Caco-2 (cell line): ENCODE results near the gene RUNX2. TPM values are rescaled to one million over a fixed set of nuclear protein-coding genes. Genes with fewer than 3 reads are reported as not detected.

Source experiments
- BruUV-seq: library from RNA; stranded (reverse); fragments of 400-500 nt; replicated peaks from 2 replicates; lab custom pipeline; 2021; lab: Mats Ljungman, UMichigan
- CTCF ChIA-PET: fragments of 300-600 bp; sonication (Branson Sonifier 250); formaldehyde crosslinking; loops from one replicate; lab custom pipeline; 2022; ENCODE audit warnings: antibody characterized with exemption; lab: Charles Lee
- POLR2A ChIA-PET: fragments of 300-600 bp; sonication (Branson Sonifier 250); formaldehyde crosslinking; loops from one replicate; lab custom pipeline; 2022; ENCODE audit warnings: antibody characterized with exemption; lab: Charles Lee
- DNase-seq, 2 experiments: peaks; one replicate each; pipeline versions ENCODE4 v3.0.0 to v3.0.0-alpha.2; 2020 to 2022
- H3K27me3 ChIP-seq: replicated peaks from 2 replicates; pipeline ENCODE4 v1.6.0; 2011; ENCODE audit warnings: low read length; ENCODE audit not compliant: control insufficient read depth, insufficient read depth
- H3K36me3 ChIP-seq: 2 replicates; pipeline ENCODE4 v1.5.1; 2011; ENCODE audit warnings: low read length; ENCODE audit not compliant: control insufficient read depth, insufficient read depth
- H3K4me1 ChIP-seq: fragments of 250-450 bp; sonication (Bioruptor Pico); 2 replicates; pipeline ENCODE4 v1.5.1; 2020; ENCODE audit warnings: mild to moderate bottlenecking
- H3K4me3 ChIP-seq: 2 replicates; pipeline ENCODE4 v1.5.1; 2011; ENCODE audit warnings: low read depth, mild to moderate bottlenecking, control low read depth, low read length
- H3K9me3 ChIP-seq: fragments of 250-450 bp; sonication (Bioruptor Pico); 2 replicates; pipeline ENCODE4 v1.5.1; 2020; ENCODE audit warnings: mild to moderate bottlenecking, moderate library complexity
- H3K27ac Mint-ChIP-seq: one replicate; pipeline ENCODE4 v1.8.0; 2022; ENCODE audit warnings: mixed read lengths; ENCODE audit not compliant: unreplicated experiment
- H3K27me3 Mint-ChIP-seq: one replicate; pipeline ENCODE4 v1.8.0; 2022; ENCODE audit warnings: mixed read lengths; ENCODE audit not compliant: insufficient read depth, unreplicated experiment
- H3K36me3 Mint-ChIP-seq: one replicate; pipeline ENCODE4 v1.8.0; 2022; ENCODE audit warnings: mild to moderate bottlenecking, mixed read lengths; ENCODE audit not compliant: insufficient read depth, unreplicated experiment
- H3K4me1 Mint-ChIP-seq: one replicate; pipeline ENCODE4 v1.8.0; 2022; ENCODE audit warnings: low read depth, mixed read lengths; ENCODE audit not compliant: unreplicated experiment
- H3K4me3 Mint-ChIP-seq: one replicate; pipeline ENCODE4 v1.8.0; 2022; ENCODE audit warnings: mild to moderate bottlenecking, moderate library complexity, mixed read lengths; ENCODE audit not compliant: unreplicated experiment
- H3K9me3 Mint-ChIP-seq: one replicate; pipeline ENCODE4 v1.8.0; 2022; ENCODE audit warnings: mixed read lengths; ENCODE audit not compliant: unreplicated experiment
- intact Hi-C: fragments of 100-400 bp; cut with micrococcal nuclease; formaldehyde crosslinking; loops from one replicate; pipeline ENCODE4 v1.10.0; 2022; ENCODE audit not compliant: unreplicated experiment
- total RNA-seq: library from RNA; stranded (reverse); gene quantifications from 2 replicates; pipeline ENCODE4 v1.2.3, GENCODE V29; 2022
- TF ChIP-seq, protein P1 (sequence below), 2 experiments: fragments of 200-600 bp in 1 of 2; IDR thresholded peaks; 1 replicate in 1 of 2; 2 replicates in 1 of 2; pipeline versions ENCODE4 v1.5.1 to v1.8.0; 2011 to 2022; ENCODE audit warnings: antibody characterized with exemption in 1 of 2, control low read depth in 1 of 2, inconsistent platforms in 1 of 2, low read depth in 1 of 2, low read length in 1 of 2, mild to moderate bottlenecking in 1 of 2, moderate library complexity in 1 of 2; ENCODE audit not compliant: insufficient read depth in 1 of 2, severe bottlenecking in 1 of 2, unreplicated experiment in 1 of 2

RUNX2 gene
- total RNA-seq, 1 experiment from 2014 or later, result not detected

DNA sequence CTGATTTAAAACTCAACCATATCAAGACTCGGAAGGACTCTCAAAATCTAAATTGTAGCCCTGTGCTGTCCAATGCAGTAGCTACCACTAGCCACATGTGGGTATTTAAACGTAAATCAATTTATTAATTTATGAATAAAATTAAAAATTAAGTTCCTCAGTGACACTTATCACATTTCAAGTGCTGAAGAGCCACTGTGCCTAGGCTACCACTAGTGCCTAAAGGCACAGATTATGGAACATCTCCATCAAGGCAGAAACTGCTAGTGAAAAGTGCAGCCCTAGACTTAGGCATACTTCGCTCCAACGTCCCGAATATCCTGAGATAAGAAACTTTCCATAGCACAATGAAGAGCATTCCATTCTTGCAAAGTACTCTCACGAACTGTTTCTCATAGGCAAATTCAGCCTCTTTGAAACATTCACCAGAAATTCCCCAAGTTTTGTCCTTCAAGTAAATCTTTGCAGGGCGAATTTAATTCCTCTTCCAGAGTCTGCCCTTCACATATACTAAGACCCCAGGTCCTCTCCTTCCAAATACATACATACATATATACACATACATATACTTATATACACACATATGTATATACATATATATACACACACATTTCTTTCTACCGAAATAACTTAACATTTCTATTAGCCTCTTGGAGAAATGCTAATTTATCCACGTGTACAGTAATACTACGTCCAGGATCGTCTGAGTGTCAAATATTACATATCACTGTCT is 48.3 kb downstream of the RUNX2 start:
- Mint-ChIP-seq H3K4me3 (peak overlapping the region; percentile 99), H3K27ac (peak overlapping the region; percentile 98), H3K27me3 (no peaks in the 10 kb centered on the region), H3K36me3 (peaks cover 18% of the 10 kb centered on the region), H3K4me1 (peaks cover 7% of the 10 kb centered on the region), H3K9me3 (no peaks in the 10 kb centered on the region)
- Histone ChIP-seq H3K27me3 (no peaks in the 10 kb centered on the region), H3K36me3 (no peaks in the 10 kb centered on the region), H3K9me3 (no peaks in the 10 kb centered on the region), H3K4me1 (peaks cover 9% of the 10 kb centered on the region), H3K4me3 (peak overlapping the region; percentile 89)
- TF ChIP-seq, protein P1, sequence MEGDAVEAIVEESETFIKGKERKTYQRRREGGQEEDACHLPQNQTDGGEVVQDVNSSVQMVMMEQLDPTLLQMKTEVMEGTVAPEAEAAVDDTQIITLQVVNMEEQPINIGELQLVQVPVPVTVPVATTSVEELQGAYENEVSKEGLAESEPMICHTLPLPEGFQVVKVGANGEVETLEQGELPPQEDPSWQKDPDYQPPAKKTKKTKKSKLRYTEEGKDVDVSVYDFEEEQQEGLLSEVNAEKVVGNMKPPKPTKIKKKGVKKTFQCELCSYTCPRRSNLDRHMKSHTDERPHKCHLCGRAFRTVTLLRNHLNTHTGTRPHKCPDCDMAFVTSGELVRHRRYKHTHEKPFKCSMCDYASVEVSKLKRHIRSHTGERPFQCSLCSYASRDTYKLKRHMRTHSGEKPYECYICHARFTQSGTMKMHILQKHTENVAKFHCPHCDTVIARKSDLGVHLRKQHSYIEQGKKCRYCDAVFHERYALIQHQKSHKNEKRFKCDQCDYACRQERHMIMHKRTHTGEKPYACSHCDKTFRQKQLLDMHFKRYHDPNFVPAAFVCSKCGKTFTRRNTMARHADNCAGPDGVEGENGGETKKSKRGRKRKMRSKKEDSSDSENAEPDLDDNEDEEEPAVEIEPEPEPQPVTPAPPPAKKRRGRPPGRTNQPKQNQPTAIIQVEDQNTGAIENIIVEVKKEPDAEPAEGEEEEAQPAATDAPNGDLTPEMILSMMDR (IDR thresholded peaks at IDR 0.05; ENCODE audit: insufficient read depth in 1 of 2, low read depth in 1 of 2, low read length in 1 of 2, severe bottlenecking in 1 of 2, unreplicated experiment in 1 of 2), result no peak
- BruUV-seq, result no TSS peak
- DNase-seq, result no peak
- POLR2A ChIA-PET, result no interaction called here
- intact Hi-C loops, result no loop called here
- CTCF ChIA-PET, result no interaction called here

DNA sequence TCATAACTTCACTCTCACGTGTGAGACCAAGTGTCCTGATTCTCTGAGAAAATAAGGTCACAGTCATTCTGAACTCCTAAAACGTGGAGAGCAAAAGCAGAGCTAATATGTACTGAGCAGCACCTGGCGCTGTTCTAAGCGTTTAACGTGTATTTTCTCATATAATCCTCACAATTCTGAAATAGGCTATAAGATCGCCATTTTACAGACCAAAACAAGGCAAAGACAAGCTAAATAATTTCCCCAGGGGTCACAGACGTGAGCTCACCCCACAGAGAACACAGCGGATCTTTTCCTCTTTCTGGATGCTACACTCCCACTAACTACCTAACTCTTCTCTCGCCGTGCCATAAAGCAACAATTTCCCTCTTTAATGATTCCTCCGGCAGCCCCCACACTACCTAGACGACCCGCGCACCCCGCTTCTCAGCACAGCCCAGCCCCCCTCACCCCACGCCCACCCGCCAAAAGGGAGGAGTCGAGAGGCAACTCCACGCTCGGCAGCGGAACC is 49.0 kb downstream of the RUNX2 start:
- POLR2A ChIA-PET, result no interaction called here
- Mint-ChIP-seq H3K36me3 (peaks cover 18% of the 10 kb centered on the region), H3K4me1 (peaks cover 7% of the 10 kb centered on the region), H3K9me3 (no peaks in the 10 kb centered on the region), H3K27ac (peak overlapping the region; percentile 98), H3K27me3 (no peaks in the 10 kb centered on the region), H3K4me3 (peak overlapping the region; percentile 99)
- TF ChIP-seq, protein P1 (IDR thresholded peaks at IDR 0.05; ENCODE audit: insufficient read depth in 1 of 2, low read depth in 1 of 2, low read length in 1 of 2, severe bottlenecking in 1 of 2, unreplicated experiment in 1 of 2), result no peak
- intact Hi-C loops, result no loop called here
- H3K36me3 ChIP-seq, result no peaks in the 10 kb centered on the region
- CTCF ChIA-PET, result interaction anchor here (0.6 to 1.8 kb wide), 2 partner anchors 338 to 348 kb away, joined by 3 to 11 read pairs; no protein-coding TSS in a partner anchor
- H3K4me1 ChIP-seq, result peaks cover 9% of the 10 kb centered on the region
- no peaks in the 10 kb centered on the region for H3K9me3 ChIP-seq
- peak overlapping the region; percentile 89 for H3K4me3 ChIP-seq
- no peaks in the 10 kb centered on the region for H3K27me3 ChIP-seq
- BruUV-seq, result TSS peak; percentile 77
- DNase-seq, result no peak

DNA sequence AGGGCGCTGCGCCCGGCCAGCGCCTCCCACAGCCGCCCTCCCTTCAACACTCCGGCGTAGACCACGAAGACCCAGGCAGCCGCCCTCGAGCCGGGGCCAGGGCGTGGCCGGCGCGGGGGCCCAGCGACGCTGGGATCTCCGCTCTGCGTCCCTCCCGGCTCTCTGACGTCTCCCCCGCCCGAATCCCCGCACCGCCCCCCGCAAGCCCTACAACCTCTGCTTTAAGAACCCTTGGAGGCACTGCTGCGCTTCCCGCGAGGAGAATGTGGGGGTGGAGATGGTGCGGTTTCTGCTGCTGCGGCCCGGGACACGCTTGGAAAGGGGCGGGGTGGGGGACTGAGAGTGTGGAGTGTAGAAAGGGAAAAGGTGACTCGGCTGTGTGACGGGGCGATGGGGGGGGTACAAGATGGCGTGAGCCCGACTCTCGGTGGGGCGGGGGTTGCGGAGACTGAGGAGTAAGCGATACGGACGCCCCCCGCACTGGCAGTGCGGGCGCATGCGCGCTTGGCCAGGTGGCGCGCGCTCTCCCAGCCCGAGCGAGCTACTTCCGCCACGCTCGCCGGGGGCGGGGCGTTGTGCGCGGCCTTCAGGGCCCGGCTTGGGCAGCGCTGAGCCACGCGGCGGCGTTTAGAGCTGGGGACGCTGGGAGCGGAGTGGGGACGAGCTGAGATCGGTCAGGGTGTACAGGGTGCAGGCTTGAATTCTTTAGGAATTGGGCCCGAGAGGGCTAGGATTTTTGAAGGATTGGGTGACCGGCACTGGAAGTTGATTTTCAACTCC is 49.6 kb downstream of the RUNX2 start, which contains the start of gene SUPT3H:
SUPT3H (minus strand) TSS at position 381 of the 780 bp plus-strand sequence.
- H3K27me3 ChIP-seq, result no peaks in the 10 kb centered on the region
- H3K27me3 Mint-ChIP-seq, result no peaks in the 10 kb centered on the region
- H3K36me3 Mint-ChIP-seq, result peaks cover 18% of the 10 kb centered on the region
- H3K9me3 Mint-ChIP-seq, result no peaks in the 10 kb centered on the region
- no peaks in the 10 kb centered on the region for H3K9me3 ChIP-seq
- peaks cover 7% of the 10 kb centered on the region for H3K4me1 Mint-ChIP-seq
- BruUV-seq, result no TSS peak
- DNase-seq, result peak; percentile 92 to 94
- H3K27ac Mint-ChIP-seq, result peak within 1 kb of the TSS; percentile 98
- ChIA-PET POLR2A (interaction anchor here (0.6 to 1.1 kb wide), 5 partner anchors 15 to 503 kb away, joined by 3 to 4 read pairs (median 3); no protein-coding TSS in a partner anchor), CTCF (interaction anchor here (0.6 to 1.8 kb wide), 7 partner anchors 14 to 902 kb away, joined by 3 to 11 read pairs (median 5); no protein-coding TSS in a partner anchor)
- peaks cover 9% of the 10 kb centered on the region for H3K4me1 ChIP-seq
- H3K4me3 ChIP-seq, result peak within 1 kb of the TSS; percentile 89
- no peaks in the 10 kb centered on the region for H3K36me3 ChIP-seq
- peak within 1 kb of the TSS; percentile 99 for H3K4me3 Mint-ChIP-seq
- intact Hi-C loops, result loop anchor here (2.0 kb wide), 1 partner anchor 337 kb away; no protein-coding TSS in a partner anchor
- TF ChIP-seq, protein P1 (IDR thresholded peaks at IDR 0.05; ENCODE audit: insufficient read depth in 1 of 2, low read depth in 1 of 2, low read length in 1 of 2, severe bottlenecking in 1 of 2, unreplicated experiment in 1 of 2), result peak in 1 of 2 experiments; percentile 22
